ENCODE measurements around the gene GRWD1. TPM values are rescaled to one million over a fixed set of nuclear protein-coding genes. Genes with fewer than 3 reads are reported as not detected.
A peak's percentile ranks its signal among the peaks of the same experiment; 100 is the strongest.

The GRWD1 gene
- total and polyA plus RNA-seq, 7 donors, result 24.2 to 53.7 (median 42.0) TPM

DNA sequence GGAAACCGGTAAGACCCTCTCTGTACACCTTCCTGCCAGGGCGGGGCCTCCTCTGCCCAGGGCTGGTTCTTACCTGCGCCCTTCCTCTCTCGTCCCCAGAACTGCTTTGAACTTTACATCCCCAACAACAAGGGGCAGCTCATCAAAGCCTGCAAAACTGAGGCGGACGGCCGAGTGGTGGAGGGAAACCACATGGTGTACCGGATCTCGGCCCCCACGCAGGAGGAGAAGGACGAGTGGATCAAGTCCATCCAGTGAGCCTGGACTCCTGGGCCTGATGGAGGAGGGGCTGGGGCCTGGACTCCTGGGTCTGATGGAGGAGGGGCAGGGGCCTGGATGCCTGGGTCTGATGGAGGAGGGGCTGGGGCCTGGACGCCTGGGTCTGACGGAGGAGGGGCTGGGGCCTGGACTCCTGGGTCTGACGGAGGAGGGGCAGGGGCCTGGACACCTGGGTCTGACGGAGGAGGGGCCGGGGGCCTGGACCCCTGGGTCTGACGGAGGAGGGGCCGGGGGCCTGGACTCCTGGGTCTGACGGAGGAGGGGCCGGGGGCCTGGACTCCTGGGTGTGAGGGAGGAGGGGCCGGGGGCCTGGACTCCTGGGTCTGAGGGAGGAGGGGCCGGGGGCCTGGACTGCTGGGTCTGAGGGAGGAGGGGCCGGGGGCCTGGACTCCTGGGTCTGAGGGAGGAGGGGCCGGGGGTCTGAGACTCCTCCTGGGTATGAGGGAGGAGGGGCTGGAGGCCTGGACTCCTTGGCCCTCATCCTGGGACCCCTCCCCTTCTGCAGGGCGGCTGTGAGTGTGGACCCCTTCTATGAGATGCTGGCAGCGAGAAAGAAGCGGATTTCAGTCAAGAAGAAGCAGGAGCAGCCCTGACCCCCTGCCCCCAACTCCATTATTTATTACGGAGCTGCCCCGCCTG, 32.8 kb downstream of the GRWD1 start:
- Histone ChIP-seq H3K36me3 (ENCODE audit: insufficient read depth in 1 of 2, low read depth in 1 of 2) (peaks cover 0 to 54% of the 10 kb centered on the region in 2 donors), H3K4me1 (peaks cover 19% of the 10 kb centered on the region), H3K4me3 (no peak overlapping the region), H3K9me3 (no peaks in the 10 kb centered on the region), H3K27ac (no peak overlapping the region), H3K27me3 (ENCODE audit: insufficient read depth in 3 of 3, low read length in 2 of 3) (no peaks in the 10 kb centered on the region)
- ATAC-seq (no peak), DNase-seq (peak in 1 of 2 donors; percentile 39)
- TF ChIP-seq, protein P1, sequence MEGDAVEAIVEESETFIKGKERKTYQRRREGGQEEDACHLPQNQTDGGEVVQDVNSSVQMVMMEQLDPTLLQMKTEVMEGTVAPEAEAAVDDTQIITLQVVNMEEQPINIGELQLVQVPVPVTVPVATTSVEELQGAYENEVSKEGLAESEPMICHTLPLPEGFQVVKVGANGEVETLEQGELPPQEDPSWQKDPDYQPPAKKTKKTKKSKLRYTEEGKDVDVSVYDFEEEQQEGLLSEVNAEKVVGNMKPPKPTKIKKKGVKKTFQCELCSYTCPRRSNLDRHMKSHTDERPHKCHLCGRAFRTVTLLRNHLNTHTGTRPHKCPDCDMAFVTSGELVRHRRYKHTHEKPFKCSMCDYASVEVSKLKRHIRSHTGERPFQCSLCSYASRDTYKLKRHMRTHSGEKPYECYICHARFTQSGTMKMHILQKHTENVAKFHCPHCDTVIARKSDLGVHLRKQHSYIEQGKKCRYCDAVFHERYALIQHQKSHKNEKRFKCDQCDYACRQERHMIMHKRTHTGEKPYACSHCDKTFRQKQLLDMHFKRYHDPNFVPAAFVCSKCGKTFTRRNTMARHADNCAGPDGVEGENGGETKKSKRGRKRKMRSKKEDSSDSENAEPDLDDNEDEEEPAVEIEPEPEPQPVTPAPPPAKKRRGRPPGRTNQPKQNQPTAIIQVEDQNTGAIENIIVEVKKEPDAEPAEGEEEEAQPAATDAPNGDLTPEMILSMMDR (IDR thresholded peaks at IDR 0.05), result no peak
- WGBS, 3 donors, result 79 to 85% (median 82%) methylated on average over 22 to 29 of the region's 29 CpGs
- intact Hi-C loops (cut with DNase I), result no loop called here

DNA sequence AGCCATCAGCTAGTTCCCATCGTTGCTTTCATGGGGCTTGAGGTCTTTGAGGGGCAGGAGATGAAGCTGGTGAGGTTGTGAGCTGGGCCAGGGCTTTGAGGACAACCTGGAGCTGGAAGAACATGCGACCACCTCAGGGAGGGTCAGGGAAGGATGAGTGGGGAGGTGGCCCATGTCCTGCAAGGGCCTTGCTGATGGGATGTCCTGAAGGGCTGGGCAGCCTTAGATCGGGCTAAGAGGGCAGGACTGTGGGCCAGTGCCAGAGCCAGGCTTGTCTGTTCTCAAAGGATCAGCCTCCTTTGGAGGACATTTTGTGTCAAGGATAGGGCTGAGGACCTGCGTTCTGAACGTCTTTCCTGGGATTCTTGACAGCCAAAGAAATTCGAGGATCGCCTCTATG, 33.9 kb downstream of the GRWD1 start:
- no peaks in the 10 kb centered on the region for H3K9me3 ChIP-seq
- ATAC-seq (peak in 3 of 4 donors; percentile 6 to 32 (median 30)), DNase-seq (peak in 1 of 2 donors; percentile 58)
- peaks cover 0 to 43% of the 10 kb centered on the region in 2 donors for H3K36me3 ChIP-seq (ENCODE audit: insufficient read depth in 1 of 2, low read depth in 1 of 2)
- peak overlapping the region; percentile 77 for H3K4me3 ChIP-seq
- intact Hi-C loops (cut with DNase I), result no loop called here
- TF ChIP-seq, protein P1 (IDR thresholded peaks at IDR 0.05), result no peak
- H3K27ac ChIP-seq, result peak overlapping the region; percentile 86
- 60 to 71% (median 64%) methylated on average over 7 of the region's 7 CpGs for WGBS, 3 donors
- peaks cover 19% of the 10 kb centered on the region for H3K4me1 ChIP-seq
- H3K27me3 ChIP-seq (ENCODE audit: insufficient read depth in 3 of 3, low read length in 2 of 3), result no peaks in the 10 kb centered on the region

DNA sequence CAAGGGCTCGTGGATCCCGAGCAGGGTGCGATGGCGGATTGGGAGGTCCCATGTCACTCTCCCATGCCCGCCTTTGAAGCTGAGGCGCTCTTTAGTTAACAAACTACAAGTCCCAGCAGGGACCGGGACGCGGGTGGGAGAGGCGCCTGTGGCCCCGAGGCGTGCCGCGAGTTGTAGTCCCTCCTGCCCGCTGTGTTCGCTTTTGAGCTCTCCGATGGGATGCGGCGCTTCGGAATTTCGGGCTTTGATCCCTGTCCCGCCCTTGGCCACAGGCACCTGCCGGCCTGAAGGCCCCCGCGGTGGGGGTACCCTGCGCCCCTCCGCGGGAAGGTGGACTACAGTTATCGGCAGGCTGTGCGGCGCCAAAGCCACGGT, 34.4 kb downstream of the GRWD1 start:
- peak; percentile 73 to 91 (median 78) for ATAC-seq
- TF ChIP-seq, protein P1 (IDR thresholded peaks at IDR 0.05), result no peak
- Histone ChIP-seq H3K36me3 (ENCODE audit: insufficient read depth in 1 of 2, low read depth in 1 of 2) (peaks cover 0 to 39% of the 10 kb centered on the region in 2 donors), H3K9me3 (no peaks in the 10 kb centered on the region), H3K4me1 (peaks cover 19% of the 10 kb centered on the region), H3K27me3 (ENCODE audit: insufficient read depth in 3 of 3, low read length in 2 of 3) (no peaks in the 10 kb centered on the region), H3K4me3 (peak overlapping the region; percentile 77), H3K27ac (peak overlapping the region; percentile 86)
- intact Hi-C loops (cut with DNase I), result no loop called here
- 7 to 10% (median 9%) methylated on average over 31 to 32 of the region's 32 CpGs for WGBS, 3 donors
- peak; percentile 69 to 86 for DNase-seq

DNA sequence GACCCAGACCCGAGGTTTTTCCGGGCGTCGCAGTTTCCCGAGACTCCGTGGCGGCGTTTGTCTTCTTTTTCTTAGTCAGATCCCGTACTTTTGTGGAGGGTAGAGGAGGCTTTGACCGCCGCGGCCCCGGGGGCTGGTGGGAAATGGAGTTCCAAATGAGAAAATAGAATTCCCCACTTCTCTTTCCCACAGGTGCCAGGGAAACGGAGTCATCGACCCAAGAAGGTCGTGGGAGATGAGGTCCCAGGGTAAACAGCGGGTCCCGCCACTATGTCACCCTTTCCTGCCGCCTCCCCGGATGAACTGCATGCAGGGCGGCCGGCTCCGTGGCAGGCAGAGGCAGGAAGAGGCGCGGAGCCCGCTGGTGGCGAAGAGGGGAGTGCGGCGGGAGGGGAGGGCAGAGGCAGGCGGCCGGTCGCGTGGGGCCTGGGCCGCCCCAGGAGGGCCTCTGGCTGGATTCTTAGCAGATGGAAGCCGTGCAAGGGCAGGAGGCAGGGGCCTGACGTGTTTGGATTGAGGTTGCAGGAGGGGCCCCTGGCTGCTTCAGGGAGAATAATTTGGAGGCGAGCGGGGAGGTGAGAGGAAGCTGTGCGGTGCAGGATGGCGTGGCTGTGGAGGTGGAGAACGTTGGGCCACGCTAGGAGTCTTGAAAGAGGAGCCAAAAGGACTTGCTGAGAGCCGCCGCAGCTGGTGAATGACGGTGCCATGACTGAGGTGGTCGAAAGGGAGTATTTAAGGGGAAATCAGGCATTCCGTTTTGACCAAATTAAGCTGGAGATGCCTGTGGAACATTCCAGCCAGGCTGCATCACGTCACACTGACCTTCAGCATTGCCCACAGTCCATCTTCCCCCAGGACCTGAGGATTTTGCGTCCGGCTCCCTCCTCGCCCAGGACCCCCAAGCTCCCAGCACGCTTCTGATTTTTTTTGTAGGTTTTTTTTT, 35.0 kb downstream of the GRWD1 start:
- TF ChIP-seq, protein P1 (IDR thresholded peaks at IDR 0.05), result no peak
- 10 to 13% (median 12%) methylated on average over 50 to 52 of the region's 52 CpGs for WGBS, 3 donors
- Histone ChIP-seq H3K36me3 (ENCODE audit: insufficient read depth in 1 of 2, low read depth in 1 of 2) (peaks cover 0 to 32% of the 10 kb centered on the region in 2 donors), H3K27ac (peak overlapping the region; percentile 86), H3K9me3 (no peaks in the 10 kb centered on the region), H3K27me3 (ENCODE audit: insufficient read depth in 3 of 3, low read length in 2 of 3) (no peaks in the 10 kb centered on the region), H3K4me1 (peaks cover 19% of the 10 kb centered on the region), H3K4me3 (peak overlapping the region; percentile 77)
- intact Hi-C loops (cut with DNase I), result no loop called here
- DNase-seq (peak in 1 of 2 donors; percentile 71), ATAC-seq (peak; percentile 57 to 78 (median 58))
